Activated CD8-positive, alpha-beta T cell treated with anti-CD3 and anti-CD28 coated beads for 36 hours (primary cell): ENCODE measurements around the gene CREG2. TPM values are rescaled to one million over a fixed set of nuclear protein-coding genes. Genes with fewer than 3 reads are reported as not detected.

ENCODE experiments used
- ATAC-seq: fragments of 200-7000 bp; cut with Tn5 transposase; one replicate; pipeline ENCODE4 v1.10.0; 2021; ENCODE audit warnings: mild to moderate bottlenecking, moderate library complexity
- CTCF ChIA-PET: fragments of 350-600 bp; sonication (Branson Sonifier 250); formaldehyde crosslinking; loops from one replicate; lab custom pipeline; 2021; ENCODE audit warnings: antibody characterized with exemption; lab: Charles Lee
- POLR2A ChIA-PET: fragments of 350-600 bp; sonication (Branson Sonifier 250); formaldehyde crosslinking; loops from one replicate; lab custom pipeline; 2021; ENCODE audit warnings: antibody characterized with exemption; lab: Charles Lee
- DNase-seq: peaks from one replicate; pipeline ENCODE4 v3.0.0-alpha.2; 2020
- H3K27ac Mint-ChIP-seq: one replicate; pipeline ENCODE4 v1.8.0; 2021; ENCODE audit warnings: mild to moderate bottlenecking, mixed read lengths
- H3K27me3 Mint-ChIP-seq: one replicate; pipeline ENCODE4 v1.8.0; 2021; ENCODE audit warnings: mixed read lengths
- H3K36me3 Mint-ChIP-seq: one replicate; pipeline ENCODE4 v1.8.0; 2021; ENCODE audit warnings: low read depth, mixed read lengths
- H3K4me1 Mint-ChIP-seq: one replicate; pipeline ENCODE4 v1.8.0; 2021; ENCODE audit warnings: low read depth, mixed read lengths
- H3K4me3 Mint-ChIP-seq: one replicate; pipeline ENCODE4 v1.8.0; 2021; ENCODE audit warnings: mild to moderate bottlenecking, moderate library complexity, mixed read lengths
- H3K9me3 Mint-ChIP-seq: one replicate; pipeline ENCODE4 v1.8.0; 2021; ENCODE audit warnings: mixed read lengths
- CTCF ChIP-seq: fragments of 200-600 bp; IDR thresholded peaks from one replicate; pipeline ENCODE4 v1.8.0; 2022; ENCODE audit warnings: antibody characterized with exemption, mild to moderate bottlenecking
- intact Hi-C: fragments of 100-400 bp; cut with micrococcal nuclease; formaldehyde crosslinking; loops from one replicate; pipeline ENCODE4 v1.10.0; 2022
- total RNA-seq, 2 experiments: library from RNA; stranded (reverse); gene quantifications; one replicate each; pipeline ENCODE4 v1.2.3, GENCODE V29; 2021

Gene CREG2
- total RNA-seq, 2 experiments from 2014 or later = not detected

- H3K4me3 Mint-ChIP-seq = no peak overlapping the region
- no peaks in the 10 kb centered on the region for H3K27me3 Mint-ChIP-seq
- H3K9me3 Mint-ChIP-seq = no peaks in the 10 kb centered on the region
- ATAC-seq (no peak), DNase-seq (no peak)
- no peaks in the 10 kb centered on the region for H3K36me3 Mint-ChIP-seq
- CTCF ChIA-PET = interaction anchor here (1.8 kb wide), 1 partner anchor 9 kb away, joined by 5 read pairs; the partner anchor contains the start of gene CREG2
- H3K4me1 Mint-ChIP-seq = no peaks in the 10 kb centered on the region
- no peak overlapping the region for H3K27ac Mint-ChIP-seq
- POLR2A ChIA-PET = no interaction called here
- intact Hi-C loops = no loop called here
- TF ChIP-seq CTCF = no peak
Measured at GRCh38 chr2:101379091-101379490, 8.2 kb downstream of the CREG2 start.

- no peaks in the 10 kb centered on the region for H3K4me1 Mint-ChIP-seq
- no peak for ATAC-seq
- H3K27ac Mint-ChIP-seq = no peak overlapping the region
- no peak overlapping the region for H3K4me3 Mint-ChIP-seq
- TF ChIP-seq CTCF = no peak
- DNase-seq = no peak
- no peaks in the 10 kb centered on the region for H3K36me3 Mint-ChIP-seq
- H3K27me3 Mint-ChIP-seq = no peaks in the 10 kb centered on the region
- CTCF ChIA-PET = interaction anchor here (2.2 to 2.7 kb wide), 2 partner anchors 12 to 33 kb away, joined by 10 to 12 read pairs; partner anchors contain the start of gene CREG2
- H3K9me3 Mint-ChIP-seq = peaks cover 5% of the 10 kb centered on the region
- POLR2A ChIA-PET = no interaction called here
- intact Hi-C loops = no loop called here
Measured at GRCh38 chr2:101375653-101376052, 11.7 kb downstream of the CREG2 start.

- Mint-ChIP-seq H3K9me3 (peaks cover 5% of the 10 kb centered on the region), H3K27me3 (no peaks in the 10 kb centered on the region), H3K36me3 (no peaks in the 10 kb centered on the region), H3K27ac (no peak overlapping the region), H3K4me1 (no peaks in the 10 kb centered on the region), H3K4me3 (no peak overlapping the region)
- TF ChIP-seq CTCF = no peak
- intact Hi-C loops = no loop called here
- ATAC-seq (no peak), DNase-seq (no peak)
- ChIA-PET CTCF (interaction anchor here (2.2 to 2.7 kb wide), 2 partner anchors 12 to 33 kb away, joined by 10 to 12 read pairs; partner anchors contain the start of gene CREG2), POLR2A (no interaction called here)
Measured at GRCh38 chr2:101374821-101375561, 12.3 kb downstream of the CREG2 start.

- intact Hi-C loops = no loop called here
- TF ChIP-seq CTCF = no peak
- no peaks in the 10 kb centered on the region for H3K36me3 Mint-ChIP-seq
- POLR2A ChIA-PET = interaction anchor here (0.9 kb wide), 2 partner anchors 11 to 15 kb away, joined by 3 read pairs; partner anchors contain the start of gene CREG2
- ATAC-seq (no peak), DNase-seq (no peak)
- H3K27me3 Mint-ChIP-seq = no peaks in the 10 kb centered on the region
- H3K27ac Mint-ChIP-seq = no peak overlapping the region
- H3K4me1 Mint-ChIP-seq = no peaks in the 10 kb centered on the region
- H3K4me3 Mint-ChIP-seq = no peak overlapping the region
- CTCF ChIA-PET = interaction anchor here (1.7 kb wide), 1 partner anchor 31 kb away, joined by 5 read pairs; no protein-coding TSS in a partner anchor
- peaks cover 5% of the 10 kb centered on the region for H3K9me3 Mint-ChIP-seq
Measured at GRCh38 chr2:101372792-101373191, 14.5 kb downstream of the CREG2 start.

- Mint-ChIP-seq H3K4me3 (no peak overlapping the region), H3K4me1 (no peaks in the 10 kb centered on the region), H3K9me3 (peaks cover 5% of the 10 kb centered on the region), H3K27ac (no peak overlapping the region), H3K36me3 (no peaks in the 10 kb centered on the region), H3K27me3 (no peaks in the 10 kb centered on the region)
- intact Hi-C loops = no loop called here
- TF ChIP-seq CTCF = no peak
- DNase-seq = no peak
- CTCF ChIA-PET = no interaction called here
- POLR2A ChIA-PET = no interaction called here
- ATAC-seq = no peak
Measured at GRCh38 chr2:101371636-101372035, 15.7 kb downstream of the CREG2 start.
